ENCODE data around the gene GOLT1B.

DNA sequence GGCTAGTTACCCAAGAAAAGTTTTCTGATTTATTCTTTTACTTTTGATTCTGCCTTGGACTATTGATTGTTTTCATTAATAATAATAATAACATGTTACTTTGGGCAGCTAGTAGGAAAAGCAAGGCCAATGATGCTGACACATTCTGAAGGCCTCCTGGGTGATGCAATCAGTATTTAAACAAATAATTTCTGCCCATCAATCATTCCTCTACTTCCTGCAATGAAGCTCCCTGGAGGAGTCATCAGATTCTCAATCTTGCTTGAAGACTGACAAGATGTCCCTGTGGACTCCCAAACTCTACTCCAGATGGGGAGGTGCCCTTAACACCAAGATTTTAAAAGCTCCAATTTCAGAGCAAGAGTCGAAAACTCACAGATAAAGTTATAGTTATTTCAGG is 24.5 kb downstream of the GOLT1B start, which contains the start of gene SPX:
- no peak for TF ChIP-seq EZH2phosphoT487 (IDR thresholded peaks at IDR 0.05; ENCODE audit: low read length)
- TF ChIP-seq CTCF (IDR thresholded peaks at IDR 0.05; ENCODE audit: low read length), result no peak

Measured in MM.1S (cell line).